Type B pancreatic cell (in vitro differentiated cells): ENCODE measurements around the gene KRTAP19-5. TPM values are rescaled to one million over a fixed set of nuclear protein-coding genes. Genes with fewer than 3 reads are reported as not detected.
A peak's percentile ranks its signal among the peaks of the same experiment; 100 is the strongest.

Experiments used
- DNase-seq: peaks from one replicate; pipeline ENCODE4 v3.0.0; 2021; ENCODE audit warnings: mixed read lengths; ENCODE audit not compliant: unreplicated experiment; ENCODE audit errors: extremely low spot score
- H3K27ac Mint-ChIP-seq: 2 replicates; pipeline ENCODE4 v1.8.0; 2021; ENCODE audit warnings: mild to moderate bottlenecking, mixed read lengths
- H3K27me3 Mint-ChIP-seq: 2 replicates; pipeline ENCODE4 v1.8.0; 2021; ENCODE audit warnings: mixed read lengths
- H3K36me3 Mint-ChIP-seq: 2 replicates; pipeline ENCODE4 v1.8.0; 2021; ENCODE audit warnings: mixed read lengths
- H3K4me1 Mint-ChIP-seq: one replicate; pipeline ENCODE4 v1.8.0; 2021; ENCODE audit warnings: mixed read lengths; ENCODE audit not compliant: unreplicated experiment
- H3K4me3 Mint-ChIP-seq: 2 replicates; pipeline ENCODE4 v1.8.0; 2021; ENCODE audit warnings: mild to moderate bottlenecking, mixed read lengths
- H3K9me3 Mint-ChIP-seq: 2 replicates; pipeline ENCODE4 v1.8.0; 2021; ENCODE audit warnings: mixed read lengths
- CTCF ChIP-seq: fragments of 200-600 bp; sonication (generic); conservative IDR thresholded peaks from 2 replicates; pipeline ENCODE4 v1.5.0; 2021; ENCODE audit warnings: antibody characterized with exemption, mild to moderate bottlenecking
- total RNA-seq: library from RNA; stranded (reverse); gene quantifications from 2 replicates; pipeline ENCODE4 v1.2.1, GENCODE V29; 2021; ENCODE audit warnings: low replicate concordance

Gene KRTAP19-5
- total RNA-seq, 1 donor from 2014 or later = not detected

- Mint-ChIP-seq H3K27me3 (no peaks in the 10 kb centered on the region), H3K27ac (no peak within 1 kb of the TSS), H3K36me3 (no peaks in the 10 kb centered on the region), H3K4me1 (peaks cover 4% of the 10 kb centered on the region), H3K4me3 (no peak within 1 kb of the TSS), H3K9me3 (peaks cover 4% of the 10 kb centered on the region)
- no peak for DNase-seq
- TF ChIP-seq CTCF = no peak
Observed at GRCh38 chr21:30480145-30480544, 21.8 kb downstream of the KRTAP19-5 start, which contains the start of gene KRTAP19-1. Gene KRTAP19-1 (minus strand): TSS chr21:30480367. CDS start chr21:30480317, 50 bp downstream.

- H3K4me3 Mint-ChIP-seq = no peak overlapping the region
- H3K27ac Mint-ChIP-seq = no peak overlapping the region
- no peaks in the 10 kb centered on the region for H3K27me3 Mint-ChIP-seq
- peaks cover 4% of the 10 kb centered on the region for H3K4me1 Mint-ChIP-seq
- H3K36me3 Mint-ChIP-seq = no peaks in the 10 kb centered on the region
- peaks cover 4% of the 10 kb centered on the region for H3K9me3 Mint-ChIP-seq
- DNase-seq = no peak
- no peak for TF ChIP-seq CTCF
Observed at GRCh38 chr21:30479259-30479658, 22.7 kb downstream of the KRTAP19-5 start.

GRCh38 chr21:30478004-30478403, 23.9 kb downstream of the KRTAP19-5 start:
- peak overlapping the region; percentile 92 for H3K27ac Mint-ChIP-seq
- no peak for TF ChIP-seq CTCF
- DNase-seq = no peak
- H3K4me3 Mint-ChIP-seq = peak overlapping the region; percentile 53
- peaks cover 4% of the 10 kb centered on the region for H3K4me1 Mint-ChIP-seq
- H3K9me3 Mint-ChIP-seq = peaks cover 4% of the 10 kb centered on the region
- no peaks in the 10 kb centered on the region for H3K27me3 Mint-ChIP-seq
- no peaks in the 10 kb centered on the region for H3K36me3 Mint-ChIP-seq

- Mint-ChIP-seq H3K4me1 (peaks cover 16% of the 10 kb centered on the region), H3K27me3 (no peaks in the 10 kb centered on the region), H3K27ac (no peak overlapping the region), H3K4me3 (no peak overlapping the region), H3K36me3 (peaks cover 3% of the 10 kb centered on the region), H3K9me3 (no peaks in the 10 kb centered on the region)
- TF ChIP-seq CTCF = no peak
- no peak for DNase-seq
Observed at GRCh38 chr21:30468900-30469714, 32.8 kb downstream of the KRTAP19-5 start.

- no peak overlapping the region for H3K27ac Mint-ChIP-seq
- peaks cover 3% of the 10 kb centered on the region for H3K36me3 Mint-ChIP-seq
- H3K4me3 Mint-ChIP-seq = no peak overlapping the region
- DNase-seq = no peak
- peaks cover 11% of the 10 kb centered on the region for H3K4me1 Mint-ChIP-seq
- peak; percentile 74 for TF ChIP-seq CTCF
- peaks cover 3% of the 10 kb centered on the region for H3K9me3 Mint-ChIP-seq
- no peaks in the 10 kb centered on the region for H3K27me3 Mint-ChIP-seq
Observed at GRCh38 chr21:30463713-30464112, 38.2 kb downstream of the KRTAP19-5 start.

Other genes with a start within 250 kb of the KRTAP19-5 start
- not detected in 2 replicates for gene KRTAP24-1, start 219.2 kb downstream of the KRTAP19-5 start, total RNA-seq
- gene KRTAP25-1, start 212.6 kb downstream of the KRTAP19-5 start, total RNA-seq = not detected in 2 replicates
- not detected in 2 replicates for gene KRTAP26-1, start 181.8 kb downstream of the KRTAP19-5 start, total RNA-seq
- gene KRTAP27-1, start 164.4 kb downstream of the KRTAP19-5 start, total RNA-seq = not detected in 2 replicates
- not detected in 2 replicates for gene KRTAP23-1, start 153.5 kb downstream of the KRTAP19-5 start, total RNA-seq
- not detected in 2 replicates for gene KRTAP13-2, start 129.9 kb downstream of the KRTAP19-5 start, total RNA-seq
- not detected in 2 replicates for gene KRTAP13-1, start 106.1 kb downstream of the KRTAP19-5 start, total RNA-seq
- not detected in 2 replicates for gene KRTAP13-3, start 76.2 kb downstream of the KRTAP19-5 start, total RNA-seq
- gene KRTAP13-4, start 71.9 kb downstream of the KRTAP19-5 start, total RNA-seq = not detected in 2 replicates
- gene KRTAP15-1, start 61.9 kb downstream of the KRTAP19-5 start, total RNA-seq = not detected in 2 replicates
- gene KRTAP19-1, start 21.8 kb downstream of the KRTAP19-5 start, total RNA-seq = 1.0 and 1.1 TPM in 2 replicates
- gene KRTAP19-2, start 14.7 kb downstream of the KRTAP19-5 start, total RNA-seq = not detected in 2 replicates
- not detected in 2 replicates for gene KRTAP19-3, start 10.1 kb downstream of the KRTAP19-5 start, total RNA-seq
- not detected in 2 replicates for gene KRTAP19-4, start 5.0 kb downstream of the KRTAP19-5 start, total RNA-seq
- gene KRTAP19-6, start 39.7 kb upstream of the KRTAP19-5 start, total RNA-seq = not detected in 2 replicates
- not detected in 2 replicates for gene KRTAP19-7, start 59.2 kb upstream of the KRTAP19-5 start, total RNA-seq
- gene KRTAP22-2, start 88.3 kb upstream of the KRTAP19-5 start, total RNA-seq = not detected in 2 replicates
- gene KRTAP6-3, start 90.3 kb upstream of the KRTAP19-5 start, total RNA-seq = not detected in 2 replicates
- gene KRTAP6-2, start 96.8 kb upstream of the KRTAP19-5 start, total RNA-seq = not detected in 2 replicates
- not detected in 2 replicates for gene KRTAP22-1, start 98.9 kb upstream of the KRTAP19-5 start, total RNA-seq
- gene KRTAP6-1, start 111.8 kb upstream of the KRTAP19-5 start, total RNA-seq = not detected in 2 replicates
- gene KRTAP20-1, start 114.3 kb upstream of the KRTAP19-5 start, total RNA-seq = not detected in 2 replicates
- gene KRTAP20-4, start 118.5 kb upstream of the KRTAP19-5 start, total RNA-seq = not detected in 2 replicates
- not detected in 2 replicates for gene KRTAP20-2, start 133.1 kb upstream of the KRTAP19-5 start, total RNA-seq
- not detected in 2 replicates for gene KRTAP20-3, start 140.7 kb upstream of the KRTAP19-5 start, total RNA-seq
- not detected in 2 replicates for gene KRTAP21-3, start 216.6 kb upstream of the KRTAP19-5 start, total RNA-seq
- gene KRTAP21-2, start 245.1 kb upstream of the KRTAP19-5 start, total RNA-seq = not detected in 2 replicates